GM13976 (cell line): ENCODE results near the gene RNF113B.

Source experiments
- DNase-seq: peaks from one replicate; pipeline ENCODE4 v3.0.0; 2012; ENCODE audit warnings: low spot score
- CTCF ChIP-seq: IDR thresholded peaks from 2 replicates; pipeline ENCODE4 v1.5.1; 2012; ENCODE audit warnings: borderline replicate concordance, mild to moderate bottlenecking; ENCODE audit not compliant: insufficient read depth; ENCODE audit errors: extremely low read depth, missing control alignments, control extremely low read depth
- in situ Hi-C: fragments of 300-500 bp; cut with MboI; formaldehyde crosslinking; loops from one replicate; pipeline ENCODE4 v1.12.0; 2022; ENCODE audit warnings: low sequenced_read_pairs, mixed read lengths, inconsistent platforms; ENCODE audit not compliant: unreplicated experiment

Gene RNF113B

GRCh38 chr13:98188544-98189166 lies 11.6 kb upstream of the RNF113B start:
- in situ Hi-C loops = no loop called here
- no peak for TF ChIP-seq CTCF
- DNase-seq = no peak

- TF ChIP-seq CTCF = no peak
- in situ Hi-C loops = no loop called here
- DNase-seq = no peak
These were observed 10.8 kb upstream of the RNF113B start for GRCh38 chr13:98187965-98188261.

- DNase-seq = no peak
- no peak for TF ChIP-seq CTCF
- in situ Hi-C loops = no loop called here
These were observed 10.3 kb upstream of the RNF113B start for GRCh38 chr13:98187155-98187964.

GRCh38 chr13:98184792-98185191 lies 7.7 kb upstream of the RNF113B start:
- DNase-seq = no peak
- in situ Hi-C loops = no loop called here
- TF ChIP-seq CTCF = no peak

GRCh38 chr13:98182589-98182988 lies 5.5 kb upstream of the RNF113B start:
- in situ Hi-C loops = no loop called here
- no peak for TF ChIP-seq CTCF
- no peak for DNase-seq

- no peak for DNase-seq
- no peak for TF ChIP-seq CTCF
- in situ Hi-C loops = no loop called here
These were observed 5.1 kb upstream of the RNF113B start for GRCh38 chr13:98182153-98182552.
